ENCODE results near the gene MBOAT1. TPM values are rescaled to one million over a fixed set of nuclear protein-coding genes. Genes with fewer than 3 reads are reported as not detected.

Gene MBOAT1
- polyA plus RNA-seq, 1 donor from 2014 or later: not detected

GRCh38 chr6:20118892-20119291 is 93.4 kb downstream of the MBOAT1 start:
- Histone ChIP-seq H3K27ac (ENCODE audit: low read length) (no peak overlapping the region), H4K20me1 (ENCODE audit: insufficient read depth) (no peaks in the 10 kb centered on the region), H3K9me2 (ENCODE audit: insufficient read depth, low read length) (no peaks in the 10 kb centered on the region), H3K36me3 (ENCODE audit: insufficient read depth, low read length) (no peaks in the 10 kb centered on the region), H3K9ac (ENCODE audit: low read length) (no peak overlapping the region), H3K4me2 (ENCODE audit: low read length) (no peak overlapping the region), H3F3A (ENCODE audit: insufficient read depth, low read length, poor library complexity, severe bottlenecking) (no peaks in the 10 kb centered on the region), H2AFZ (ENCODE audit: low read depth, low read length) (no peak overlapping the region), H3K27me3 (ENCODE audit: insufficient read depth, low read depth, low read length) (no peaks in the 10 kb centered on the region), H3K9me3 (ENCODE audit: low read length) (no peaks in the 10 kb centered on the region), H3K79me2 (replicated peaks; ENCODE audit: insufficient read depth, low read length) (no peaks in the 10 kb centered on the region), H3K4me3 (ENCODE audit: low read length) (no peak overlapping the region)
- TF ChIP-seq REST (IDR thresholded peaks at IDR 0.05; ENCODE audit: borderline replicate concordance) (no peak), EZH2 (IDR thresholded peaks at IDR 0.05; ENCODE audit: borderline replicate concordance, insufficient read depth, low read length, poor library complexity, severe bottlenecking) (no peak), CTCF (IDR thresholded peaks at IDR 0.05; ENCODE audit: poor library complexity, severe bottlenecking) (no peak), TAF1 (IDR thresholded peaks at IDR 0.05; ENCODE audit: low read depth) (no peak)

GRCh38 chr6:20117474-20117873 is 94.8 kb downstream of the MBOAT1 start:
- no peak for TF ChIP-seq RAD21 (conservative IDR thresholded peaks at IDR 0.05)
- TF ChIP-seq POLR2AphosphoS5 (IDR thresholded peaks at IDR 0.05): no peak
- TF ChIP-seq SMC3 (conservative IDR thresholded peaks at IDR 0.05; ENCODE audit: poor library complexity): no peak
- no peak for TF ChIP-seq CTCF (IDR thresholded peaks at IDR 0.05; ENCODE audit: poor library complexity, severe bottlenecking)
- TF ChIP-seq EZH2 (IDR thresholded peaks at IDR 0.05; ENCODE audit: borderline replicate concordance, insufficient read depth, low read length, poor library complexity, severe bottlenecking): no peak
- no peak for TF ChIP-seq REST (IDR thresholded peaks at IDR 0.05; ENCODE audit: borderline replicate concordance)
- no peak for TF ChIP-seq TAF1 (IDR thresholded peaks at IDR 0.05; ENCODE audit: low read depth)
- no peak for TF ChIP-seq MXI1 (conservative IDR thresholded peaks at IDR 0.05; ENCODE audit: poor library complexity, severe bottlenecking)
- no peak for TF ChIP-seq EP300 (conservative IDR thresholded peaks at IDR 0.05; ENCODE audit: poor library complexity, severe bottlenecking)
- H3K36me3 ChIP-seq (ENCODE audit: insufficient read depth, low read length): no peaks in the 10 kb centered on the region
- no peaks in the 10 kb centered on the region for H4K20me1 ChIP-seq (ENCODE audit: insufficient read depth)
- H3K9me2 ChIP-seq (ENCODE audit: insufficient read depth, low read length): no peaks in the 10 kb centered on the region
- no peaks in the 10 kb centered on the region for H3F3A ChIP-seq (ENCODE audit: insufficient read depth, low read length, poor library complexity, severe bottlenecking)
- H3K27me3 ChIP-seq (ENCODE audit: insufficient read depth, low read depth, low read length): no peaks in the 10 kb centered on the region
- no peak overlapping the region for H3K27ac ChIP-seq (ENCODE audit: low read length)
- H2AFZ ChIP-seq (ENCODE audit: low read depth, low read length): no peak overlapping the region
- no peaks in the 10 kb centered on the region for H3K9me3 ChIP-seq (ENCODE audit: low read length)
- H3K4me2 ChIP-seq (ENCODE audit: low read length): no peak overlapping the region
- H3K9ac ChIP-seq (ENCODE audit: low read length): no peak overlapping the region
- no peak overlapping the region for H3K4me3 ChIP-seq (ENCODE audit: low read length)
- no peaks in the 10 kb centered on the region for H3K79me2 ChIP-seq (replicated peaks; ENCODE audit: insufficient read depth, low read length)
